ENCODE measurements around the gene COL28A1.

COL28A1 gene

DNA sequence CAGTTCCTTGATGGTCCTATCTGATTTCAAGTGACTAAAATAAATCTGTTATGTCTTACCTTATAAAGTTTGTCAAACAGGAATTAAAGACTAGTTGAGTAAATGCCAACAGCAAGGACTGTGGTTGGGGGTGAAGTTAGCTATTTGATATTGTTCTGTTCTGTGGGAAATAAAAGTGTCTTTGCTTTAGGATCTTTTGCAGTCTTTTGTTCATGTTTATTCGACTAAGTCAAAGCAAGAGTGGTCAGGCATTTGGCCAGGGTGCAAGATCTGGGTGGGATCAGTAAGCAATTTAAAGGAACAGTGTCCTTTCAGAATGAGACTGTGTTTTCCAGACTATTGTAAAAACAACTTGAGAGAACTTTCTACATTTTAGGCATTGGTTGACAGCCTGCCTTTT, at the start of gene COL28A1:
Gene COL28A1 (minus strand): TSS at position 183 of the 400 bp plus-strand sequence. CDS start 2,998 bp downstream, outside the sequence.
- TF ChIP-seq, protein P1, sequence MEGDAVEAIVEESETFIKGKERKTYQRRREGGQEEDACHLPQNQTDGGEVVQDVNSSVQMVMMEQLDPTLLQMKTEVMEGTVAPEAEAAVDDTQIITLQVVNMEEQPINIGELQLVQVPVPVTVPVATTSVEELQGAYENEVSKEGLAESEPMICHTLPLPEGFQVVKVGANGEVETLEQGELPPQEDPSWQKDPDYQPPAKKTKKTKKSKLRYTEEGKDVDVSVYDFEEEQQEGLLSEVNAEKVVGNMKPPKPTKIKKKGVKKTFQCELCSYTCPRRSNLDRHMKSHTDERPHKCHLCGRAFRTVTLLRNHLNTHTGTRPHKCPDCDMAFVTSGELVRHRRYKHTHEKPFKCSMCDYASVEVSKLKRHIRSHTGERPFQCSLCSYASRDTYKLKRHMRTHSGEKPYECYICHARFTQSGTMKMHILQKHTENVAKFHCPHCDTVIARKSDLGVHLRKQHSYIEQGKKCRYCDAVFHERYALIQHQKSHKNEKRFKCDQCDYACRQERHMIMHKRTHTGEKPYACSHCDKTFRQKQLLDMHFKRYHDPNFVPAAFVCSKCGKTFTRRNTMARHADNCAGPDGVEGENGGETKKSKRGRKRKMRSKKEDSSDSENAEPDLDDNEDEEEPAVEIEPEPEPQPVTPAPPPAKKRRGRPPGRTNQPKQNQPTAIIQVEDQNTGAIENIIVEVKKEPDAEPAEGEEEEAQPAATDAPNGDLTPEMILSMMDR (IDR thresholded peaks at IDR 0.05; ENCODE audit: low read depth, low read length, poor library complexity, severe bottlenecking), result no peak
- no peak for TF ChIP-seq EZH2phosphoT487 (IDR thresholded peaks at IDR 0.05; ENCODE audit: borderline replicate concordance, low read length)

DNA sequence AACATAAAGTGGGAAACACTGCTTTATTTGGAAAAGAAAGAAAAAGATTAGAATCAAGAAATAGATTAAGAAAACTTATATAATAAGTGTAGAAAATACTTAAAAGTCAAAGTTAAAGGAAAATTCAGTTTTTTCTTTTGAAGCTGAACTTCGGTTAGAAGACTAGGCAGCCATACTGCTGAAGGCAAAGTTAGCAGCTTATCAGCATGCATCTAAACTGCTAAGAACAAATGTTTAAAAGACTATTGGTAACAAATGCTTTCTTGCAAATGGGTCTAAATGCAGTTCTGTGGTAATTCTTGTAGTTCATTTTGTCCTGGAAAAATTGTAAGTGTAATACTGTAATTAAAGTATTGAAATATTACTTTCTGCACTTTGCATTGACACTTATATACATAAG, 49.0 kb upstream of the COL28A1 start:
- no peak for TF ChIP-seq EZH2phosphoT487 (IDR thresholded peaks at IDR 0.05; ENCODE audit: borderline replicate concordance, low read length)
- TF ChIP-seq, protein P1 (IDR thresholded peaks at IDR 0.05; ENCODE audit: low read depth, low read length, poor library complexity, severe bottlenecking), result no peak
- H3K27ac ChIP-seq (ENCODE audit: low read depth, low read length), result no peak overlapping the region
- no peak overlapping the region for H3K4me2 ChIP-seq (ENCODE audit: low read length)
- no peaks in the 10 kb centered on the region for H3F3A ChIP-seq (ENCODE audit: control insufficient read depth, insufficient read depth)
- no peaks in the 10 kb centered on the region for H3K4me1 ChIP-seq (ENCODE audit: control insufficient read depth, low read length)
- peaks cover 13% of the 10 kb centered on the region for H3K36me3 ChIP-seq (ENCODE audit: control insufficient read depth, low read length)
- H3K9me2 ChIP-seq (replicated peaks; ENCODE audit: control insufficient read depth, low read length), result no peaks in the 10 kb centered on the region
- 0 out of 2 replicates have a peak, but pooled peaks cover under 1% of the 10 kb centered on the region for H3K79me2 ChIP-seq (ENCODE audit: control insufficient read depth, low read length)
- no peaks in the 10 kb centered on the region for H3K9me3 ChIP-seq (ENCODE audit: control insufficient read depth, insufficient read depth, low read length)
- H3K4me3 ChIP-seq (ENCODE audit: low read length), result no peak overlapping the region
- no peaks in the 10 kb centered on the region for H4K20me1 ChIP-seq (ENCODE audit: control insufficient read depth, insufficient read depth, low read depth, low read length)
- H3K27me3 ChIP-seq (ENCODE audit: control insufficient read depth, low read length), result no peaks in the 10 kb centered on the region

More for the DNA sequence above, at the start of gene COL28A1:
- H3K4me3 ChIP-seq (ENCODE audit: low read length), result no peak within 1 kb of the TSS
- no peaks in the 10 kb centered on the region for H3K36me3 ChIP-seq (ENCODE audit: control insufficient read depth, low read length)
- H3K4me1 ChIP-seq (ENCODE audit: control insufficient read depth, low read length), result no peaks in the 10 kb centered on the region
- no peaks in the 10 kb centered on the region for H3K79me2 ChIP-seq (ENCODE audit: control insufficient read depth, low read length)
- H3K9me2 ChIP-seq (replicated peaks; ENCODE audit: control insufficient read depth, low read length), result no peaks in the 10 kb centered on the region
- H4K20me1 ChIP-seq (ENCODE audit: control insufficient read depth, insufficient read depth, low read depth, low read length), result no peaks in the 10 kb centered on the region
- H3K9me3 ChIP-seq (ENCODE audit: control insufficient read depth, insufficient read depth, low read length), result no peaks in the 10 kb centered on the region
- no peaks in the 10 kb centered on the region for H3F3A ChIP-seq (ENCODE audit: control insufficient read depth, insufficient read depth)
- H3K4me2 ChIP-seq (ENCODE audit: low read length), result no peak within 1 kb of the TSS
- no peak within 1 kb of the TSS for H3K27ac ChIP-seq (ENCODE audit: low read depth, low read length)
- peaks cover 5% of the 10 kb centered on the region for H3K27me3 ChIP-seq (ENCODE audit: control insufficient read depth, low read length)

DNA sequence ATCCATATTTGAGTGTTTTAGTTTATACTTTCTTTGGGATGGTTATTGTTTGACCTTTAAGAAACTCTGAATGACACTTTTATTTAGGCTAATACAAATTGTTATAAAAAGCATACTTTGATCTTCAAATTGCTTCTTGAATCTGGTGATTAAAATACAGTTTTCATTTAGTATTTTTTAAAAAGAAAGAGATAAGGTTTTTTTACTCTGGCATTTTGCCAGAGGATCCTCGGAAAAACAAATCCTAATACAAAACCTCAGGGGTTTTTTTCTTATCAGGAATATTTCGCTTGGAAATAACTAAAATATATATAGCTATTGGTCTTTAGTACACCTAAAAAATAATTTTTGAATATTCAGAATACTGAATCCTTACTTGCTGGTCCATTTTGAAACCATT, 48.1 kb upstream of the COL28A1 start:
- H3K4me3 ChIP-seq (ENCODE audit: low read length), result no peak overlapping the region
- no peak for TF ChIP-seq EZH2phosphoT487 (IDR thresholded peaks at IDR 0.05; ENCODE audit: borderline replicate concordance, low read length)
- TF ChIP-seq, protein P1 (IDR thresholded peaks at IDR 0.05; ENCODE audit: low read depth, low read length, poor library complexity, severe bottlenecking), result no peak
- no peaks in the 10 kb centered on the region for H3K9me2 ChIP-seq (replicated peaks; ENCODE audit: control insufficient read depth, low read length)
- H3K4me1 ChIP-seq (ENCODE audit: control insufficient read depth, low read length), result no peaks in the 10 kb centered on the region
- H3F3A ChIP-seq (ENCODE audit: control insufficient read depth, insufficient read depth), result no peaks in the 10 kb centered on the region
- H3K79me2 ChIP-seq (ENCODE audit: control insufficient read depth, low read length), result peaks cover 6% of the 10 kb centered on the region; the same call in 1 of the 2 replicates
- H3K27me3 ChIP-seq (ENCODE audit: control insufficient read depth, low read length), result no peaks in the 10 kb centered on the region
- H3K4me2 ChIP-seq (ENCODE audit: low read length), result no peak overlapping the region
- no peaks in the 10 kb centered on the region for H4K20me1 ChIP-seq (ENCODE audit: control insufficient read depth, insufficient read depth, low read depth, low read length)
- no peaks in the 10 kb centered on the region for H3K9me3 ChIP-seq (ENCODE audit: control insufficient read depth, insufficient read depth, low read length)
- peaks cover 14% of the 10 kb centered on the region for H3K36me3 ChIP-seq (ENCODE audit: control insufficient read depth, low read length)
- no peak overlapping the region for H3K27ac ChIP-seq (ENCODE audit: low read depth, low read length)

Measured in DOHH2 (cell line).